Measurements from ENCODE around the gene SLC12A7.

DNA sequence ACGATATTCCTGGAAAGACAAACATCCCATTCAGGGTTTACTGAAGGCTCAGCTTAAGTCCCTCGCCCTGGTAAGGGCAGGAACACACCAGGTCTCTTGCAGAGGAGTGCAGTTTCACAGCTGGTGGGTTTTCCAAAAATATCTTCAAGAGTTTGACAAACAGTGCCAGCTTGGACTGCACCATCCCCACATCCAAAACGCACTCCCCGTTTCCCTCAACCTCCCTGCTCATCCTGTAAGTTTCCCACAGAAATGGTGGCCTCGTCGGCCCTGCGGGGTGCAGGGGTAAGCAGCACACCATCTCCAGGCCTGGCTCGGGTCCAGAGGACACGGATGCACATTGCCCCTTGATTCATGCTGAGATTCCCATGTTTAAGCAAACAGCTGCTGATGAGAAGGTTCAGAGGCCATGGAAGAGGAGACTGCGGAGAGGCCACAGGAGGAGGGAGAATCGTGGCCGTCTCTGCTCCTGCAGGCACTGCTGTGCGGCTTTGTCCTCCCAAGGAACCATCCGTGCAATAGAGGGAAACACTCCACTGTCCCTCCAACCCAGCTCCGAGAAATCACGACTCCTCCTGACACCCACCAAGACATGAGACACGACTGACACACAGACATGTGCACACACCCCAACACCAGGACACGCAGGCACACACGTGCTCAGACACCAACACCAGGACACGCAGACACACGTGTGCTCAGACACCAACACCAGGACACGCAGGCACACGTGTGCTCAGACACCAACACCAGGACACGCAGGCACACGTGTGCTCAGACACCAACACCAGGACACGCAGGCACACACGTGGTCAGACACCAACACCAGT is 24.0 kb upstream of the SLC12A7 start:
- TF ChIP-seq CTCF (IDR thresholded peaks at IDR 0.05) (no peak), POLR2A (IDR thresholded peaks at IDR 0.05) (no peak)

Measured in testis (tissue), 2 donors.